ENCODE data around the gene AGPS. TPM values are rescaled to one million over a fixed set of nuclear protein-coding genes. Genes with fewer than 3 reads are reported as not detected.
A peak's percentile ranks its signal among the peaks of the same experiment; 100 is the strongest.
"Not testable (repeated sequence)": the region's sequence is repeated elsewhere in the genome, so short reads cannot be mapped to it uniquely, and the experiment has no call there.

The AGPS gene
- total and polyA plus RNA-seq, 2 experiments from 2014 or later: 22.9 to 36.7 TPM

DNA sequence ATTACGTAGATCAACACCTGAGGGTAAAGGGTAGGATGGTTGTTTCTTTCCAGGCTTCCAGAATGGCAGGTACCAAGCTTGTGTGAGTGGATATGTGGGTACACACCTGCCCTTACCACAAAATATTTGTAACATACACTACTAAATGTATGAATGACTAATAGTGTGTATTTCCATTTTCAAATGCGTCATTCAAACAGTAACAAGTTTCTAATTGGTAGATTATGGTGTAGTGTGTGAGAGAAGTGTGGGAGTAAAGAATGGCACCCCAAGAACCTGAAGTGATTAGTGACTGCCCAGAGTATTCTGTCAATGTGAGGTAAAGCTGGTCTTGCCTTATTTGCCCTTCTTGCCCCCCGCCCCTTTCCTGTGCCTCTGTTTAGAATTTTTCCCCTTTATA, 21.1 kb downstream of the AGPS start:
- Histone ChIP-seq H2AFZ (no peak overlapping the region), H4K20me1 (ENCODE audit: insufficient read depth) (no peaks in the 10 kb centered on the region), H3F3A (ENCODE audit: insufficient read depth) (0 out of 2 replicates have a peak, but pooled peaks cover 6% of the 10 kb centered on the region), H3K27me3 (replicated peaks; ENCODE audit: insufficient read depth) (no peaks in the 10 kb centered on the region), H3K4me3 (no peak overlapping the region), H3K79me2 (ENCODE audit: insufficient read depth) (peaks cover 94% of the 10 kb centered on the region), H3K27ac (no peak overlapping the region), H3K9me2 (ENCODE audit: insufficient read depth) (no peaks in the 10 kb centered on the region), H3K4me2 (ENCODE audit: unreplicated experiment) (no peak overlapping the region), H3K9me3 (ENCODE audit: low read depth) (no peaks in the 10 kb centered on the region), H3K36me3 (ENCODE audit: low read depth) (no peaks in the 10 kb centered on the region), H3K9ac (no peak overlapping the region), H3K4me1 (ENCODE audit: insufficient read depth) (peaks cover 20% of the 10 kb centered on the region)
- in situ Hi-C loops (cut with MboI): loop anchor here (10.0 kb wide), 2 partner anchors 79 to 249 kb away; no protein-coding TSS in a partner anchor
- 64 to 65% methylated on average over 3 of the region's 3 CpGs for WGBS, 2 experiments (ENCODE audit: low coverage in 1 of 2, low lambda C conversion rate in 2 of 2, missing lambda C conversion rate in 2 of 2)
- no peak for DNase-seq
- TF ChIP-seq EZH2 (IDR thresholded peaks at IDR 0.05; ENCODE audit: insufficient read depth, poor library complexity, severe bottlenecking): no peak
- TF ChIP-seq EZH2phosphoT487 (IDR thresholded peaks at IDR 0.05; ENCODE audit: insufficient read depth, low read depth): no peak

DNA sequence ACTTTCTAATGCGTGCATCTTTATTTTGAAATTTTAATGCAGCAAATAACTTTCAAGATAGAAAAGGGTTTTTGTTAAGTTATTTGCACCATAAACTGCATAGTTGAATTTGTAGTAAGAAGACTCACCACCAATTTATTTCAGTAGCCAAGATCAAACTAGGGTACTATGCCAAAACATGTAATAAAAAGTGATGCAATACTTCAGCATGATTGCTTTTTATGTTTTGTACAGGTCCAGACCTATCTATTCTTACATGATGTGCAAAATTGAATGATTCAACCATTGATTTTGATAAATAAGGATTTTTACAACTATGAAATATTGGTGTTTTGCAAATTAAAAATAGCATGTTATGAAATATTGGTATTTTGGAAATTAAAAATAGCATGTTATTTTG, 26.7 kb downstream of the AGPS start:
- in situ Hi-C loops (cut with MboI): loop anchor here (10.0 kb wide), 2 partner anchors 84 to 254 kb away; no protein-coding TSS in a partner anchor
- Histone ChIP-seq H3K27ac (peak overlapping the region; percentile 12; the same call in 1 of the 2 replicates), H3K79me2 (ENCODE audit: insufficient read depth) (peaks cover 86% of the 10 kb centered on the region), H3K4me3 (peak overlapping the region; percentile 45), H3F3A (ENCODE audit: insufficient read depth) (peaks cover 3% of the 10 kb centered on the region; the same call in 1 of the 2 replicates), H3K9me3 (ENCODE audit: low read depth) (no peaks in the 10 kb centered on the region), H3K4me1 (ENCODE audit: insufficient read depth) (peaks cover 45% of the 10 kb centered on the region), H2AFZ (0 out of 2 replicates have a peak overlapping the region, but pooled peaks have one; percentile 10), H3K9ac (peak overlapping the region; percentile 33), H3K4me2 (ENCODE audit: unreplicated experiment) (peak overlapping the region; percentile 70), H4K20me1 (ENCODE audit: insufficient read depth) (no peaks in the 10 kb centered on the region), H3K36me3 (ENCODE audit: low read depth) (no peaks in the 10 kb centered on the region), H3K27me3 (replicated peaks; ENCODE audit: insufficient read depth) (no peaks in the 10 kb centered on the region), H3K9me2 (ENCODE audit: insufficient read depth) (no peaks in the 10 kb centered on the region)
- 94 to 100% methylated on average over 1 of the region's 1 CpG for WGBS, 2 experiments (ENCODE audit: low coverage in 1 of 2, low lambda C conversion rate in 2 of 2, missing lambda C conversion rate in 2 of 2)
- DNase-seq: peak; percentile 65
- no peak for TF ChIP-seq EZH2phosphoT487 (IDR thresholded peaks at IDR 0.05; ENCODE audit: insufficient read depth, low read depth)
- no peak for TF ChIP-seq EZH2 (IDR thresholded peaks at IDR 0.05; ENCODE audit: insufficient read depth, poor library complexity, severe bottlenecking)

DNA sequence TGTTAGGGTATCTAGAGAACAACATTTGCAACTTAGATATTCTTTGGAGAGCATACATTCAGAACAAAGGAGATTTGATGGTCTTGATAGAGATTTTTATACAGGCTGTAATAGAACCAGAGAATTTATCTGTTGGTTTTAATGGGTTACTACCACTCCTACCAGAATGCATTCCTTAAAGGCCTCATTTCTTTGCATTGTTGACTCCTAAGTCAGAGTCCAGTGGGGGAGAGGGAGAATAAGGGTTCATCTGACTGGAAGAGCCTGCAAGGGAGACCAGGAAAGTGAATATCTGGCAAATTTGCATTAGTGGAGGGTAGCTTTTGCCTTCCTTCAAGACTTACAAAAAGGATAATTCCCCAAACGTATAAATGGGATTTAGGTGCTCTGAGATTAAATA, 29.7 kb downstream of the AGPS start:
- H3K79me2 ChIP-seq (ENCODE audit: insufficient read depth): peaks cover 87% of the 10 kb centered on the region
- H4K20me1 ChIP-seq (ENCODE audit: insufficient read depth): no peaks in the 10 kb centered on the region
- peak overlapping the region; percentile 8 for H3K4me2 ChIP-seq (ENCODE audit: unreplicated experiment)
- no peak overlapping the region for H3K9ac ChIP-seq
- H3F3A ChIP-seq (ENCODE audit: insufficient read depth): peaks cover 3% of the 10 kb centered on the region; the same call in 1 of the 2 replicates
- no peak overlapping the region for H2AFZ ChIP-seq
- TF ChIP-seq EZH2phosphoT487 (IDR thresholded peaks at IDR 0.05; ENCODE audit: insufficient read depth, low read depth): no peak
- TF ChIP-seq EZH2 (IDR thresholded peaks at IDR 0.05; ENCODE audit: insufficient read depth, poor library complexity, severe bottlenecking): no peak
- H3K4me1 ChIP-seq (ENCODE audit: insufficient read depth): peaks cover 35% of the 10 kb centered on the region
- H3K9me3 ChIP-seq (ENCODE audit: low read depth): no peaks in the 10 kb centered on the region
- whole genome bisulfite sequencing, 2 experiments (ENCODE audit: low coverage in 1 of 2, low lambda C conversion rate in 2 of 2, missing lambda C conversion rate in 2 of 2): 68 to 87% methylated on average over 1 of the region's 1 CpG
- no peak overlapping the region for H3K27ac ChIP-seq
- no peak overlapping the region for H3K4me3 ChIP-seq
- in situ Hi-C loops (cut with MboI): no loop called here
- DNase-seq: peak; percentile 30
- no peaks in the 10 kb centered on the region for H3K9me2 ChIP-seq (ENCODE audit: insufficient read depth)
- H3K36me3 ChIP-seq (ENCODE audit: low read depth): no peaks in the 10 kb centered on the region
- H3K27me3 ChIP-seq (replicated peaks; ENCODE audit: insufficient read depth): no peaks in the 10 kb centered on the region

DNA sequence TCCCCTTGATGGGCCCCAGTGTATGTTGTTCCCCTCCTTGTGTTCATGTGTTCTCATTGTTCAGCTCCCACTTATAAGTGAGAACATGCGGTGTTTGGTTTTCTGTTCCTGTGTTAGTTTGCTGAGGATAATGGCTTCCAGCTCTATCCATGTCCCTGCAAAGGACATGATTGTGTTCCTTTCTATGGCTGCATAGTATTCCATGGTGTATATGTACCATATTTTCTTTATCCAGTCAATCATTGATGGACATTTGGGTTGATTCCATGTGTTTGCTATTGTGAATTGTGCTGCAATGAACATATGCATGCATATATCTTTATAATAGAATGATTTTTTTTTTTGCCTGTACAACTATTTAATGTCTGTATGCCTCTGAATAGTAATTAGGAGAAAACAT, 31.5 kb downstream of the AGPS start:
- H3K27ac ChIP-seq; H3K36me3 ChIP-seq (ENCODE audit: low read depth); H3K27me3 ChIP-seq (replicated peaks; ENCODE audit: insufficient read depth); H3K9me2 ChIP-seq (ENCODE audit: insufficient read depth); H3K4me3 ChIP-seq; in situ Hi-C loops (cut with MboI); DNase-seq; H3K9me3 ChIP-seq (ENCODE audit: low read depth); H3F3A ChIP-seq (ENCODE audit: insufficient read depth); H3K4me2 ChIP-seq (ENCODE audit: unreplicated experiment); H2AFZ ChIP-seq; H3K9ac ChIP-seq; H4K20me1 ChIP-seq (ENCODE audit: insufficient read depth): not testable (repeated sequence)
- 100% methylated on average over 1 of the region's 1 CpG for WGBS, 2 experiments (ENCODE audit: low coverage in 1 of 2, low lambda C conversion rate in 2 of 2, missing lambda C conversion rate in 2 of 2)
- peaks cover 21% of the 10 kb centered on the region for H3K4me1 ChIP-seq (ENCODE audit: insufficient read depth)
- H3K79me2 ChIP-seq (ENCODE audit: insufficient read depth): peaks cover 86% of the 10 kb centered on the region

DNA sequence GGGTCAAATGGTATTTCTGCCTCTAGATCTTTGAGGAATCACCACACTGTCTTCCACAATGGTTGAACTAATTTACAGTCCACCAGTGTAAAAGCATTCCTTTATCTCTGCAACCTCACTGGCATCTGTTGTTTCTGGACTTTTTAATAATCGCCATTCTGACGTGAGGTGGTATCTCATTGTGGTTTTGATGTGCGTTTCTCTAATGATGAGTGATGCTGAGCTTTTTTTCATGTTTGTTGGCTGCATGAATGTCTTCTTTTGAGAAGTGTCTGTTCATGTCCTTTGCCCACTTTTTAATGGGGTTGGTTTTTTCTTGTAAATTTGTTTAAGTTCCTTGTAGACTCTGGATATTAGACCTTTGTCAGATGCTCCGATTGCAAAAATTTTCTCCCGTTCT, 32.0 kb downstream of the AGPS start:
- H3K27me3 ChIP-seq (replicated peaks; ENCODE audit: insufficient read depth); H3K9me3 ChIP-seq (ENCODE audit: low read depth); H4K20me1 ChIP-seq (ENCODE audit: insufficient read depth); DNase-seq; H3K4me3 ChIP-seq; H2AFZ ChIP-seq; H3K9me2 ChIP-seq (ENCODE audit: insufficient read depth); in situ Hi-C loops (cut with MboI); H3K27ac ChIP-seq; H3K36me3 ChIP-seq (ENCODE audit: low read depth); H3K4me2 ChIP-seq (ENCODE audit: unreplicated experiment); H3K9ac ChIP-seq; H3F3A ChIP-seq (ENCODE audit: insufficient read depth): not testable (repeated sequence)
- Histone ChIP-seq H3K4me1 (ENCODE audit: insufficient read depth) (peaks cover 19% of the 10 kb centered on the region), H3K79me2 (ENCODE audit: insufficient read depth) (peaks cover 86% of the 10 kb centered on the region)
- 92 to 93% methylated on average over 5 of the region's 5 CpGs for WGBS, 2 experiments (ENCODE audit: low coverage in 1 of 2, low lambda C conversion rate in 2 of 2, missing lambda C conversion rate in 2 of 2)

All from GM23248 (cell line).